ENCODE results near the gene FLCN. TPM values are rescaled to one million over a fixed set of nuclear protein-coding genes. Genes with fewer than 3 reads are reported as not detected.

The FLCN gene
- total and polyA plus RNA-seq, 2 donors (not counting 3 experiments of a cell fraction or from before 2014, with no cell fraction given): 38.8 to 68.9 TPM

DNA sequence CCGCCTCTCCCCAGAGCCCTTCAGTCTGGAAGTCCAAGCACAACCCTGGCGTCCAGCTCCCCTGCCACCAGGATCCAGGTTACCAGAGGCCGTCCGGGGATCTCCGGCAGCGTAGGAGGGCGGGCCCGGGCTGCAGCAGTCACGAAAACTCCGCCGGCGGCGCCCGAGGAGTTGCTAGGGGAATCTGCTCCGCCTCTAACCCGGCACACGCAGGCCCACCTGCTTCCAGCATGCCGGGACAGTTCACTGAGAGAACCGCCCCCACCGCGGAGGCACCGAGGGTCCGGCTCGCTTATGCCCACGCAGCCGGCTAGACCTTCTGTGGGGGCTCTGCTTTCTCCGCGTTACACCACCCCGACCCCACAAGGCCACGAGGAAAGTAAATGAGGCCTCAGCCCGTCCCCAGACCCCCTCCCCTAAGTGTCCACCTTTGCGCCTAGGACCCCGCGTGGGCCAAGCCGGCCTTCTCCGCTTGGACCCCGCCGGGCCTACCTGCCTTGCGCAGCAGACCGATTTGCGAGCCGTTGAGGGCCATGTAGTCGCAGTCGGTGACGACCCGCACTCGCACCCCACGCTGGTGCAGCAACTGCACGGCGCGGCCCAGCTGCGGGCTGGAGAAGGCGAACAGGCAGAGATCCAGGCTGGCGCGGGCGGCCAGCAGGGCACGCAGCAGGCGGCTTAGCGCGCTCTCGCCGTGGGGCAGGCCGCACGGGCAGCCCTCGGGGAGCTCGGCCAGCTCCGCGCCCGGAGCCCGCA, 31.4 kb downstream of the FLCN start:
- TF ChIP-seq, protein P1, sequence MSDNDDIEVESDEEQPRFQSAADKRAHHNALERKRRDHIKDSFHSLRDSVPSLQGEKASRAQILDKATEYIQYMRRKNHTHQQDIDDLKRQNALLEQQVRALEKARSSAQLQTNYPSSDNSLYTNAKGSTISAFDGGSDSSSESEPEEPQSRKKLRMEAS (IDR thresholded peaks at IDR 0.05; ENCODE audit: insufficient read depth, insufficient read length): peak; percentile 36
- TF ChIP-seq JUN (IDR thresholded peaks at IDR 0.05; ENCODE audit: borderline replicate concordance, insufficient read depth, insufficient read length, low read depth) (no peak), MYC (IDR thresholded peaks at IDR 0.05; ENCODE audit: low read depth, low read length) (no peak)
- peak overlapping the region; percentile 93 for H2AFZ ChIP-seq (ENCODE audit: low read depth, low read length)
- peak overlapping the region; percentile 86 for H3K4me2 ChIP-seq (ENCODE audit: insufficient read depth, low read length)
- DNase-seq (ENCODE audit: low read depth, low spot score) (peak; percentile 41), FAIRE-seq (peak; percentile 67)
- dilution Hi-C loops (cut with MboI; ENCODE audit: extremely low pct_ligation_motif_present, low sequenced_read_pairs) (no loop called here), intact Hi-C loops (cut with micrococcal nuclease) (loop anchor here (1.0 to 5.0 kb wide), 4 partner anchors 8 to 612 kb away; no protein-coding TSS in a partner anchor)
- no peaks in the 10 kb centered on the region for H3K9me3 ChIP-seq (replicated peaks; ENCODE audit: control insufficient read depth, insufficient read depth, low read length)
- no peaks in the 10 kb centered on the region for H3K27me3 ChIP-seq (ENCODE audit: control insufficient read depth in 2 of 2, insufficient read depth in 2 of 2, low read length in 2 of 2)
- no peak overlapping the region for H3K27ac ChIP-seq (ENCODE audit: insufficient read depth, low read depth, low read length)
- peak overlapping the region; percentile 52 for H3K9ac ChIP-seq (replicated peaks; ENCODE audit: extremely low read depth, insufficient read depth, low read length)
- CTCF ChIA-PET: interaction anchor here (0.7 to 2.5 kb wide), 5 partner anchors 14 to 205 kb away, joined by 3 to 8 read pairs (median 5); no protein-coding TSS in a partner anchor
- POLR2A ChIA-PET: no interaction called here
- peaks cover 13% of the 10 kb centered on the region for H3K4me1 ChIP-seq (ENCODE audit: control insufficient read depth, extremely low read depth, insufficient read depth, low read length)
- H3K36me3 ChIP-seq (ENCODE audit: control insufficient read depth in 2 of 2, extremely low read depth in 1 of 2, insufficient read depth in 2 of 2, low read length in 2 of 2): no peaks in the 10 kb centered on the region
- no peaks in the 10 kb centered on the region for H4K20me1 ChIP-seq (replicated peaks; ENCODE audit: control insufficient read depth, extremely low read depth, insufficient read depth, low read length)
- H3K9me1 ChIP-seq (replicated peaks; ENCODE audit: control insufficient read depth, extremely low read depth, insufficient read depth, low read length): no peaks in the 10 kb centered on the region
- peak overlapping the region; percentile 36 to 53 (median 48) for H3K4me3 ChIP-seq (replicated peaks in 1 of 3; ENCODE audit: insufficient read depth in 1 of 3, low read depth in 1 of 3, low read length in 3 of 3)
- BruUV-seq (replicated peaks): no TSS peak
- H3K79me2 ChIP-seq (ENCODE audit: control insufficient read depth, insufficient read depth, low read length): no peaks in the 10 kb centered on the region

DNA sequence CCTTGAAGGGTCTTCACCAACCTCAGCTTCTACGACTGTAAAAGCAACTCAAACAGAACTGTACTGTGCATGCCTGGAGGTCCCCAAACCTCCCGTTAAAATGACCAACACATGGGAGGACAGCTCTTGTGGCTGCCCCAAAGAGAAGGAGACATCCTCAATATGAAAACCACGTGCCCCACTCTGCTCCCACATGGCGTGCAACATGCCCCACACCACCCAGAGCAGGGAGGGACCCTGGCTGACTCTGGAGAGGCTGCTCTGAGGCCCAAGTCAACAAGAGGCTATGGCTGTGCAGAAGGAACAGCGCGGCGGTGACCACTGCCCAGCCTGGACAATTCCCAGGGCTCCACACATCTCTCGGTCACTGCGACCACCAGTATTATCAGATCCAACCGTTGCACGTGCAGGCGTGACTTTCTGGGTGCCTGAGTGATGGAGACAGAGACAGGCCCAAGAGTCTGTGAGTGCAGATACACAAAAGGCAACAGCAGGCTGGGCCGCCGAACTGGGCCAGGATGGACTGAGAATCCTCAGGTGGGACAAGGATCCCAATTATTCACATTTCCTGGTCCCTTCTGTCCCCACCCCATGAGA, 32.2 kb downstream of the FLCN start:
- dilution Hi-C loops (cut with MboI; ENCODE audit: extremely low pct_ligation_motif_present, low sequenced_read_pairs) (no loop called here), intact Hi-C loops (cut with micrococcal nuclease) (loop anchor here (1.0 to 5.0 kb wide), 4 partner anchors 7 to 613 kb away; no protein-coding TSS in a partner anchor)
- TF ChIP-seq CTCF (IDR thresholded peaks at IDR 0.05; ENCODE audit: extremely low read depth in 1 of 2, insufficient read depth in 1 of 2, low read depth in 1 of 2, low read length in 2 of 2) (no peak), POLR2A (IDR thresholded peaks at IDR 0.05; ENCODE audit: low read depth, low read length) (no peak), GATA2 (IDR thresholded peaks at IDR 0.05; ENCODE audit: insufficient read depth, insufficient read length, low read depth, low read length) (no peak), MYC (IDR thresholded peaks at IDR 0.05; ENCODE audit: low read depth, low read length) (no peak), JUN (IDR thresholded peaks at IDR 0.05; ENCODE audit: borderline replicate concordance, insufficient read depth, insufficient read length, low read depth) (no peak), FOS (IDR thresholded peaks at IDR 0.05; ENCODE audit: borderline replicate concordance, insufficient read depth, low read length) (no peak), EZH2 (IDR thresholded peaks at IDR 0.05; ENCODE audit: borderline replicate concordance, low read depth, low read length, severe bottlenecking) (no peak)
- TF ChIP-seq, protein P1 (IDR thresholded peaks at IDR 0.05; ENCODE audit: insufficient read depth, insufficient read length): no peak
- H2AFZ ChIP-seq (ENCODE audit: low read depth, low read length): no peak overlapping the region
- no peak overlapping the region for H3K9ac ChIP-seq (replicated peaks; ENCODE audit: extremely low read depth, insufficient read depth, low read length)
- H3K27me3 ChIP-seq (ENCODE audit: control insufficient read depth in 2 of 2, insufficient read depth in 2 of 2, low read length in 2 of 2): no peaks in the 10 kb centered on the region
- H3K36me3 ChIP-seq (ENCODE audit: control insufficient read depth in 2 of 2, extremely low read depth in 1 of 2, insufficient read depth in 2 of 2, low read length in 2 of 2): no peaks in the 10 kb centered on the region
- ChIA-PET POLR2A (no interaction called here), CTCF (interaction anchor here (1.1 to 2.5 kb wide), 3 partner anchors 13 to 204 kb away, joined by 3 to 8 read pairs (median 5); no protein-coding TSS in a partner anchor)
- no peaks in the 10 kb centered on the region for H3K79me2 ChIP-seq (ENCODE audit: control insufficient read depth, insufficient read depth, low read length)
- no peaks in the 10 kb centered on the region for H3K9me3 ChIP-seq (replicated peaks; ENCODE audit: control insufficient read depth, insufficient read depth, low read length)
- H3K9me1 ChIP-seq (replicated peaks; ENCODE audit: control insufficient read depth, extremely low read depth, insufficient read depth, low read length): no peaks in the 10 kb centered on the region
- peak overlapping the region; percentile 86 for H3K4me2 ChIP-seq (ENCODE audit: insufficient read depth, low read length)
- FAIRE-seq: no peak
- H3K4me3 ChIP-seq (replicated peaks in 1 of 3; ENCODE audit: insufficient read depth in 1 of 3, low read depth in 1 of 3, low read length in 3 of 3): peak overlapping the region in 2 of 3 experiments; percentile 36 to 53
- DNase-seq (ENCODE audit: low read depth, low spot score): no peak
- H3K27ac ChIP-seq (ENCODE audit: insufficient read depth, low read depth, low read length): no peak overlapping the region
- BruUV-seq (replicated peaks): no TSS peak
- H4K20me1 ChIP-seq (replicated peaks; ENCODE audit: control insufficient read depth, extremely low read depth, insufficient read depth, low read length): no peaks in the 10 kb centered on the region
- peaks cover 13% of the 10 kb centered on the region for H3K4me1 ChIP-seq (ENCODE audit: control insufficient read depth, extremely low read depth, insufficient read depth, low read length)
